Erythroblast (primary cell): Measurements from ENCODE around the gene ZNF442.

ENCODE experiments used
- GATA1 ChIP-seq: IDR thresholded peaks from 2 replicates; pipeline ENCODE4 v1.6.1; 2011; ENCODE audit warnings: low read depth, mild to moderate bottlenecking, control low read depth, low read length, moderate library complexity
- POLR2A ChIP-seq: IDR thresholded peaks from 2 replicates; pipeline ENCODE4 v1.6.1; 2011; ENCODE audit warnings: mild to moderate bottlenecking, low read length

DNA sequence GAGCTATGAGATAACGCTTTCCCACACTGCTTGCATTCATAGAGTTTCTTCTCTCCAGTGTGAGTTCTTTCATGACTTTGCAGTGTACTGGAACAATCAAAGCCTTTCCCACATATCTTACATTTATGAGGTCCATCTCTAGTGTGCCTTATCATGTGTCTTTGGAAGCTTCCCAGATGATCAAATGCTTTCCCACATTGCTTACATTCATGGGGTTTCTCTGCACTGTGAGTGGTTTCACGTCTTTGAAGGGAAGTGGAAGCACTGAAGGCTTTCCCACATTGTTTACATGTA lies 14.9 kb upstream of the ZNF442 start:
- TF ChIP-seq POLR2A: no peak
- no peak for TF ChIP-seq GATA1
